Limb (tissue), 2 donors: ENCODE results near the gene FITM1.

Experiments used
- DNase-seq, 2 donors: peaks; one replicate each; pipeline ENCODE4 v3.0.0-alpha.2; 2016; ENCODE audit errors: extremely low spot score in 2 of 2

Gene FITM1

DNA sequence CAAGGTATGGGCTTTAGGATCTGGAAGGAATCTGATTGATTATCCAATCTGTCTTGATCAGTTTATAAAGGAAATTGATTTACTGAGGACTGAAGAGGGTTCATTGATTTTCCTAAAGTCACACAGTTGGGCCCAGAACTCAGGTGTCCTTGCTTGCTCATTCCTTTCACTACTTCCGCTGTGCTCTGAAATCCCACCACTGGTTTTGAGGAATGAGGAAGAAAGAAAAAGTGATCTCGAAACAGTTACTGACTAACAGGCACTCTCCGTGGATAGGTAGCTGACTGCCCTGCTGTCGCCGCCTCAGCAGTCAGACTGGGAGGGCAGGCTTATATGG is at the start of gene FITM1:
FITM1 (plus strand) TSS at position 280 of the 337 bp plus-strand sequence. CDS start 905 bp downstream, outside the sequence.
- no peak for DNase-seq

GRCh38 chr14:24080888-24081738 is 49.3 kb upstream of the FITM1 start:
- DNase-seq: peak in 1 of 2 donors; percentile 67

GRCh38 chr14:24081739-24082211 is 48.7 kb upstream of the FITM1 start:
- no peak for DNase-seq

GRCh38 chr14:24082411-24083080 is 47.9 kb upstream of the FITM1 start:
- no peak for DNase-seq

DNA sequence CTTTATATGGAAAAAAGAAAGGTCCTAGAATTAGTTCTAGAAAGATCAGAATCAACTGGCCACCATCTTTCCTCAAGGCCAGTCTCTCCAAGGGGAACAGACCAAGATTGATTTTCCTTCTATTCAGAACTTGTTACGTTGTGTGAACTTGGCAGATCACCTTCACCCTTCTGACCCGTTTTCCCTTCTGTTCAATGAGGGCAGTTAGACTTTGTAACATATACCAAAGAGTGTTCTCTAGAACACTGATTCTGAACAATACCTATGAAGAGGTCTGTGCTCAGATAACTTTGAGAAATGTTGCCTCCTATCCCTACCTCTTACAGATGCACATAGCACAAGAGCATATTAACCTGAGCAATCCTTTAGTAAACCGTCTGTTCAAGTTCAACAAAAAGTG is 47.0 kb upstream of the FITM1 start:
- no peak for DNase-seq

GRCh38 chr14:24084440-24084839 is 46.0 kb upstream of the FITM1 start:
- no peak for DNase-seq

DNA sequence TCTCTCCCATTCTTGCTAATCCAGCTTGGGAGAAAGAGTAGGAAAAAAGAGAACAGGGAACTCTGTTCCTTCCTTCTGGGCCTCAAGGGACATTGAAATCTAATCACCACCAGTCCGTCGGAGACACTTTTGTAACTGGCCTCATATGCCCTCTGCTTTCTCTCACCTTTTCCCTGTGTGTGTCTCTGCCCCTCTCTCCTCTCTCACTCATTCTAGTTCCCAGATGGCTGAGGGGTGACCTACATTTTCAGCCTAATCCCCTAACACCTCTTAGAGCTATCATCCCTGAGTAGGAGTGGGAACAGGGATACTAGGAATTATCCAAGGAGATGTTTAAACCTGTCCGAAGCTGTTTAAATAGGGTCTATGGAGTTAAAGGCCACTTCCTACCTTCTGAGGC is 45.2 kb upstream of the FITM1 start:
- DNase-seq: no peak

DNA sequence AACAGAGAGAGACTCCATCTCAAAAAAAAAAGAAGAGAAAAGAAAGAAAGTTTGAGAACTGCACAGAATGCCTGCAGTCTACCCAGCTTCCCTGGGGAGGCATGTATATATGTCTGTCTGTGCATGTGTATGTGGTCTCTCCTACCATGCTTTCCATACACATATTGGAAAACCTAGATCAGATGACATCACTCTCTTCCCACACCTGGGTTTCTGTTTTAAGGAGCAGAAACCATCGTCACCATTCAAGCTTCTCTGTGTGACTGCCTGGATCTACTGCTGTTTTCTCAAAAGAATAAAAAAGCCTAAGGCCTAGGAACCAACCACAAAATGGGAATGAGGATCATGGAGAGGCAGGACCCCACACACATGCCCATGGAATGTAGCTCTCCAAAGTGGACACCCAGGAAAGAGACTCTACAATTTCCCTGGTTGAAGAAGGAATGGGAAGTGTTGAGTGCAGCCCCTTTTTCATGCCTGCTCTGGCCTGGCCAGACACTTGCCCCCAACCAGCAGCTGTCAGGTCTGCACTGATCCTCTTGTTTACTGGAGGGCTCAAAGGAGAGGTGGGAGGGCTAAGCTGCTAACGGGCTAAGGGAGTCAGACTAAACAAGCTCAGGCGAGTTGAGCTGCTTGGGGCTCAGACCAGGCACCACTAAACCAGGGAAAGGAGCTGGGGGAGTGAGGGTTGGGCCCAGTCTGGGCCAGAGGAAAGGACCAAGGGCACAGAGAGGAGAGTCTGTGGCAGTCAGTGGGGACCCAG is 44.1 kb upstream of the FITM1 start:
- no peak for DNase-seq

- no peak for DNase-seq
These were observed 43.5 kb upstream of the FITM1 start for GRCh38 chr14:24087004-24087403.

DNA sequence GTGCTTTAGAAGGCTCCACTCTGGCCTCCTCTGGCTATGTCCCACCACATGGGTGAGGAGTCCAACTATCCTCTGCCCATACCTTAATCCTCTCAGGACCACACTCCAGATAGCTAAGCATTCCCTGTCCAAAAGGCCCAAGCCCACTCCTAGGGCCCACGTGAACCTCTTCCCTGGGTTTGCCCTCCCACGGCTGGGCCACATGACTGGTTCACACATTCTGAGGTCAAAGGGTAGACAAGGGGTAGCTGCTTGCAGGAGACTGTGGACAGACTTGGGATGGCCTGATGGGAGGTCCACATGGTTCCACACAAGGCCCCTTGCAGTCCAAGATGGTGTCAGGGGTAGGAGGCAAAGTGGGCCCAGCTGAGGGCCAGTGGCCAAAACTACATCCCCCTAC is 42.4 kb upstream of the FITM1 start:
- DNase-seq: no peak

- DNase-seq: no peak
These were observed 40.6 kb upstream of the FITM1 start for GRCh38 chr14:24089890-24090289.

DNA sequence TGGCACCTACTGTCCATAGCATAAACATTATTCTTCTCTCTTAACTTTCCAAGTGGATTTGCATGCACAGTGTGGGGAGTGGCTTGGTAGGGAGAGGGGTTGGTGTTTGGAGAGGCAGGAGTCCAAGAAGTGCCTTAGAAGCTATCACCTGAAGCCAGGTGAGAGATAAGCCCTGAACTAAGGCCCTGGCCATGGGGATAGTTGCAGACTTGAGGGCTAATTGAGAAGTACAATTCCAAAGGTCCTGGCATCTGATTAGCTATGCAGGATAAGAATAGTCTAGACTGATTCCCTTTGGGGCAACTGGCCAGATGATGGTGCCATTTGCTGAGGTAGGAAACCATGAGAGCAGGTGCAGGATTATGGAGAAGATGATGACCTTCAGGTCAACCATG is 38.4 kb upstream of the FITM1 start:
- no peak for DNase-seq

GRCh38 chr14:24092505-24093206 is 37.8 kb upstream of the FITM1 start:
- no peak for DNase-seq

DNA sequence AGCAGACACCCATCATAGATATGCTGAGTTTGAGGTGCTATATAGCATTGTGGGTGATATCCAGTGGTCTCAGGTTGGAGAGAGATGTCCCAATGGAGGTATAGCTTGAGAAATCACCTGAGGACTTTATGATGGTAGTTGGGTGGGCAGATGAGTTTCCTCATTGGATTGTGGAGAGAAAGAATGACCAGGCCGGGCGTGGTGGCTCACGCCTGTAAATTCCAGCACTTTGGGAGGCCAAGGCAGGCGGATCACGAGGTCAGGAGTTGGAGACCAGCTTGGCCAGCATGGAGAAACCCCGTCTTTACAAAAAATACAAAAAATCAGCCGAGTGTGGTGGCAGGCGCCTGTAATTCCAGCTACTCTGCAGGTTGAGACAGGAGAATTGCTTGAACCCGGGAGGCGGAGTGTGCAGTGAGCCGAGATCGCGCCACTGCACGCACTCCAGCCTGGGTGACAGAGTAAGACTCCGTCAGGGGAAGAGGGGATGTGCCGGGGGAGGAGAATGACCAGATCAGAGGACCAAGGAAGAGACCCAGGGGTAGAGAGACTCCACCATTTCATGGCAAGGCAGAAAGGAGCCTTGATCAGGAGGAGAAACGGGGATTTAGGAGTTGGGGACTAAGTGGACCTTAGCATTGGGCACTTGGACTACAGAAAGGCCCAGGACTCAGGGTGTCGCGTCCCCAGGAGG is 37.1 kb upstream of the FITM1 start:
- DNase-seq: peak in 1 of 2 donors; percentile 27

DNA sequence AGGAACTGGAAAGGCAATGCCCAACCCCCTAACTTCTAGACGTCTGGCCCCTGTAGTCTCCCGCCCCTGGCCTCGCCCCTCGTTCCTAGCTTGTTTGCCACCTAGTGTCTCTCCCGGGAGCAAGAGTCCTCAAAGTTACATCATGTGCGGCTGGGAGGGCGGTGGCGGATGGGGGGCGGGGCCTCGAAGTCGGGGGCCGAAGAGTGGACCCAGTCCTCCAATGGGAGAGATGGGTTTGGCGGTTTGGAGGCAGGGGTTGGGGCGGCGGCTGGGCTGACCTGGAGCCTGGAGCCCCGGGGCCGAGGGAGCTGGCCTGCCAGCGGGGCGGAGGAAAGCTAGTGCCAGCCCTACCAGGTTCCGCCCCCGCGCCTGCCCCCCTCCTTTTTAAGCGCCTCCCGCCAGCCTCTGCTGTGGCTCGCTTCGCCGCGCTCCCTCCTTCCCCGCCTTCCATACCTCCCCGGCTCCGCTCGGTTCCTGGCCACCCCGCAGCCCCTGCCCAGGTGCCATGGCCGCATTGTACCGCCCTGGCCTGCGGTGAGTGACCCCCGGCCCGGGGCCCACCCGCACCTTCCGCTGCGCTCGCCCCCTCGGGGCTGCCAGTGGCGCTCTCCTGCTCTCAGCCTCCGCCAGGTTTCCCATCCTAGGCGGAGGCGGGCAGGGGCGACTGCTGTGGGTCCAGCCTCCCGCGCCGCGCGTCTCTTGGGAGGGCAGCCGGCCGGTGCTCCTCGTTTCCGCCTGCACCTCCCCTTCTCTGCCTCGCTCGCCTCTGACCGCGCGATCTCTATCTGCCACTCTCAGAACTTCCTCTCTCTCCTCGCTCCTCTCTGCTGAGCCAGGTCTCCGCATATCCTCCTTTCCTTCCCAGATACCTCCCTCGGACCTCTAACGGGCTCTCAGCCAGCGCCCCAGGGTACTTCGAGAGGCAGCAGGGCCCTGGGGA is 36.3 kb upstream of the FITM1 start, which contains the start of gene PCK2:
PCK2 (plus strand) TSS at position 411 of the 940 bp plus-strand sequence; CDS start at position 506, 95 bp downstream.
- peak; percentile 50 to 83 for DNase-seq

DNA sequence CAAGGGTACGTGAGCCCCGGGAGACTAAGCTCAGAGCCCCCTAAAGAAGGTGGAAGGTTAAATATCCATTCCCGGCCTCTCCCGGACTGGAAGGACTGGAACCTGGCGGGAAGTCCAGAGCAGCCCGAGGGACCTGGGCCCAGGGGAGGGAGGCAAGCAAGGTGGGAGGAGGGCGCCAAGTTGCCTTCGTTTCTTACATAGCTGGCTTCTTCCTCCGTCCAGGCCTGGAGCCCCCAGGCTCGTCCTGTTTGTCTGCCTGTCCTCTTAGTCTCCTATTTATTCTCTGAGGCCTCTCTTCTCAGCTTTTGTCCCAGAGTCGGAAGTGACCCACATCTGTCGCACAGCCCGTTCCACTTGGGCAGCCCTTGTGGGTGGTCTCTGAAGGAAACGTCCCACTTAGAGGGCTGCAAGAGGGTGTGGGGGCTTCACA is 35.6 kb upstream of the FITM1 start:
- no peak for DNase-seq

DNA sequence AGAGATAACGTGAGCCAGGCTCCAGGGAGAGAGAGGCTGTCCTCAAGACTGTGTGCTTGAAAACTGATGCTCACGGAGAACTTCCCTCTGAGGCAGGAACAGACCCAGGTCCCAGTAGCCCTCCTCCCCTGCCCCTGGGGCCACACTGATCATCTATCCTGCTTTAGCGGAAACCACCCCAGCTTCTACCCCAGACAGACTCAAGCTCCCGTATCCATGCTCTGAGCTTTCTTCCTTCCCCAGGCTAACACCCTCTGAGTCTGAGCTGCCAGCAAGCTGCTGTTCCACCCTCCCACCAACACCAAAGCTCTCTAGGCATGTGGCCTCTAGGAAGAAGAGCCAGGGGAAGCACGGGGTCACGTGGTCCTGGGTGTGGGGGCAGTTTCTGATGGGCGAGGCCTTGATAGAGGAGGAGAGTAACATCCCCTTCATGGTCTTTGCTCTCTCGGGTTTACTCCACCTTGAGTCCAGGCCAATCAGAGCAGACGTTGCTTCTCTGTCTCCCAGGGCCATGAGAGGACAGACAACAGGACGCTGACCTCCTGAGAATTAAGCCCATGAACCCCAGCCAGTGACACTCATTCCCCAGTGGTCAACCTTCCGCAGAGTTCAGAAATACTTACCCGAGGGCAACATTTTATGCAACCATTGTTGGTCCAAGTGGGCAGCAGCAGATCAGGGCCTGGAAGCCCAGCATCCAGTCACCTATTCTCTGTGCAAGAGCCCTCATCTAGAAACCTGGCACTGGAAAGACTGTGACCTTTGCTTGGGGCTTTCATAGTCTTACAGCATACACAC is 35.0 kb upstream of the FITM1 start:
- no peak for DNase-seq

GRCh38 chr14:24096545-24097181 is 33.8 kb upstream of the FITM1 start:
- DNase-seq: no peak
